ENCODE results near the gene PDE2A.

Gene PDE2A

DNA sequence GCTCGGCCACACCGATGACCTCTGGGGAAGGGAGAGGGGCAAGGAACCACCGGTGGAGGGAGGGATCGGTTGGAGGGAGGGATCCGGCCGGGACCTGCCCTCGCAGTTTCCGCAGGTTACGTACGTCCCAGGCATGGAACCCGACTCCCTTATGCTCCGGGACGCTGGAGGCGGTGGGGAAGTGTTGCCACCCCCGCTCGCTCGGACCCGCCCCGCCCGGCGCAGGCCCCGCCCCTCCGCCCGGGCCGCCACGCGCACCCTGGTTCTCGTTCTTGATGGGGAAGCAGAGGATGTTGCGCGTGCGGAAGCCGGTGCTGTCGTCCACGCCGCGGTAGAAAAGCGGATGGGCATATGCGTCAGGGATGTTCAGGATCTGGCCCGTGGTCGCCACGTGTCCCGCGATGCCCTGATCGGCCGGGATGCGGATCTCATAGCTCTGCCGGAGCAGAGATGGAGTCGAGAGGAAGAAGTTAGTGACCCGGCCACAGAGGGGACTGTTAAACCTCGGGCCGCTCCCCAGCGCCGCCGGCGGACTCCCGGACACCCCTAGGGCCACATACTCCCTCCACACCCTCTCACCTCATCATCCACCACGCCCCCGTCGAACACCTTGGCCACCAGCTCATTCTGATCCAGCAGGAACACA is 89.8 kb downstream of the PDE2A start:
- no peak for DNase-seq (ENCODE audit: low read depth)
- peak overlapping the region; percentile 8 for H3K4me3 ChIP-seq (ENCODE audit: low read depth, low read length)

DNA sequence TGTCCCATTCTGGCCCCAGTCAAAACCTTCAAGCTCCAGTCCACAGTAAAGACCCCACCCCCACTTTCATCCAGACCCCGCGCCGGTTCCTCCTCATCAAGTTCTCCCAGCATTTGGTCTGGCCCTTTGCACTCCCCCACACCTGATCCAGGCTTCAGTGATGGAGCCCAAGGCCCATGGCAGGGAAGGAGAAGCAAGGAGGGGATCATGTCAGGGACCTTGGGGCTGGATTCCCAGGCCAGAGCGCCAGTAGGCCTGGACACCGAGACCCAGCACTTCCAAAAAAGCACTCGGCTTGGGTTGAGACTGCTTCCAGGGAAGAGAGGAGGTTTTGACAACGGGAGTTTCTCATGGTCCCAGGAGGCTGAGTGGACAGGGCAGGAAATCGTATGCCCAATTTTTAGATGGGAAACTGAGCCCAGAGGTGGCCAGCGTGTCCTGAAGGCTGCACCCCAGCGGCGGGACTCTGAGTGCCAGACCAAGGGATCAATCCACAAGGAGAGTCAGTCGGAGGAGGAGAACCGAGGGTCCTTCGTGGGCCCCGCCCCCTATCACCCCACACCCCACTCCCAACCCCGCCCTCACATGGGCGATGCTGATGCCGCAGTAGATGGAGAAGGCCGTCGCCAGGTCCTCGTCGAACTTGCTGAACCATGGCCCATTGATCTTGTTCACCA is 90.5 kb downstream of the PDE2A start:
- no peak overlapping the region for H3K4me3 ChIP-seq (ENCODE audit: low read depth, low read length)
- DNase-seq (ENCODE audit: low read depth): no peak

DNA sequence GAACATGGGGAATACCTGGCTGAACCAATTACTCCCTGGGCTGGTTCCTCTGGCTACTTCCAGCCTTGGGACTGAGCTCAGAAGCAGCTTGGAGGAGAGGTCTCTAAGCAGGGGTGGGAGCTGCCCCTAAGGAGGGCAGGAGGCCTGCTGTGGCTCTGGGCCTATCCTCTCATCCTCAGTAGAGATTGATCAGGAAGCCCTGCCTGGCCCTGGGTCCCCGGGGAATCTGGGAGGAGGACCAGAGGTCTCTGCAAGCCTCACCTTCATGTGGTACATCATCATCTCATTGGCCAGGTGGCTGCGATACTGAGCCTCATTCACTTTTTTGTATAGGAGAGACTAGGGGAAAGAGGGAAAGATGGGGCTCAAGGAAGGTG is 91.1 kb downstream of the PDE2A start:
- DNase-seq (ENCODE audit: low read depth): no peak
- no peak overlapping the region for H3K4me3 ChIP-seq (ENCODE audit: low read depth, low read length)

DNA sequence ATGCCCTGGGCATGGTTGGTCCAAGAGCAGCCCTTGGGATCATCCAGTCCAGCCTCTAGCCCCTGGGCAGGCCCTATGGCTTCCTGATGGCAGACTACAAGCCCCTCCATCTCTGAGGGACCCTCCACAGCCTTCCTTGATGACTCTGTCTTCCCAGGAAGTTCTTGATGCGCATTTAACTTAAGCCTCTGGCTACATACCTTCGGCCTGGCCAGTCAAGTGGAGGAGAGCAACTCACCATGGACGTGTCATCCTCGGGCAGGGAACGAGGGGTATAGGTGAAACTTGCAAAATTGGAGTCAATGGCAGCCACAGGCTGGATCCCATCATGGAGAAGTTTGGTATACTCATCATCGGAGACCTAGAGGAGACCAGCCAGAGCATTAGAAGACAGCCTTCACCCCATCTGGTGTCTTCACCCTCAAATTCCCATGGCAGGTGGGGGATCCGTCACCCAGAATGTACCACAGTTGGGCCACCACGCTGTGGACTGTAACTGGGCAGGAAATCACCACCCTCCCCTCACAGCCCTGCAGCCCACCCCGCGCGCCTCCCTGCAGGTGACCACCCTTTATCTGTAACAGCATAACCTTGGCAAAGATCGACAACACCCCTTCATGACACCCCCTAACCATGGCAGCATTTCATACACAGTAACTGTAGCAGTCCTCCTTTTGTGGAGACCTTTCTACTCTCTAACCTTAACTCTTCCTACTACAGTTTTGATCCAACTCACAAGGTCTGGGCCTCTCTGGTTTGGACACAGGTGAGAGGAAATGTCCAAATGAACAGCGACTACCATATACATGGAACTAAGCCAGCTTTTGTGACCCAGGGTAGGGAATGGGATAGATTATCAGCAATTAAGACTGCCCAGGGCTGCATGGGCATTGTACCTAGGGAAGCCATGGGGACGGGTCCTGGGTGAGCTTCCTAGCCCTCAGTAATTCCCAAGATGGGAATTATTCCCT is 91.7 kb downstream of the PDE2A start:
- DNase-seq (ENCODE audit: low read depth): no peak
- H3K4me3 ChIP-seq (ENCODE audit: low read depth, low read length): no peak overlapping the region

DNA sequence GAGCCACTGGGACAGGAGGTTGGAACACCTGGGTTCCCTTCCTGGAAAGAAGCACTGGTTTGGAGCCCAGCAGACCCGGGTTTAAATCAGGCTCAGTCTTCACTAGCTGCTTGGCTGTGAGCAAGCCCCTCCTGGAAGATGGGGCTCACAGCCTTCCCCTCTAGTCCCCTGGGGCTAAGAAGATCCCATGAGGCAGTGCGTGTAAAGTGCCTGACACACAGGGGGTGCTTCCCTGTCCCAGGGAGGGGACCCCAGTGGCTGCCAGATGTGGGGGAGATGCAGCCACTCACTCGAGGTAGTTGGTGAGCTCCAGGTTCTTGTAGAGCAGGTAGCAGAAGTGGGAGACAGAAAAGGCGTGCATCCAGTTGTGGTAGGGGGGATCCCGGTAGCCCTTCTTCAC is 93.2 kb downstream of the PDE2A start:
- DNase-seq (ENCODE audit: low read depth): no peak
- H3K4me3 ChIP-seq (ENCODE audit: low read depth, low read length): no peak overlapping the region

DNA sequence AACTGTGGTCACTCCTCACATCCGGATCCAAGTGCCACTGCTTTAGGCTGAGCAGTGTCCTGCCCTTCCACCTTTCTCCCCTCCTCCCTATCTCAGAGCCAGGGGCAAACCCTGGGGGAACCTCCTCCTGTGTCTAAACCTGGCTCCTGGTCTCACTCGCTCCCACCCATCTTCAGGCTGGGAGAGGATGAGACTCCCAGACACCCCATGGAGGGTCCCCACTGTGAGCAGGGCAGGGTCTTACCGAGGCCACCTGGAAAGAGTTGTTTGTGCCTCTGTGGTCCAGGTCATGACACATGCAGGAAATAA is 93.6 kb downstream of the PDE2A start:
- no peak for DNase-seq (ENCODE audit: low read depth)
- H3K4me3 ChIP-seq (ENCODE audit: low read depth, low read length): no peak overlapping the region

DNA sequence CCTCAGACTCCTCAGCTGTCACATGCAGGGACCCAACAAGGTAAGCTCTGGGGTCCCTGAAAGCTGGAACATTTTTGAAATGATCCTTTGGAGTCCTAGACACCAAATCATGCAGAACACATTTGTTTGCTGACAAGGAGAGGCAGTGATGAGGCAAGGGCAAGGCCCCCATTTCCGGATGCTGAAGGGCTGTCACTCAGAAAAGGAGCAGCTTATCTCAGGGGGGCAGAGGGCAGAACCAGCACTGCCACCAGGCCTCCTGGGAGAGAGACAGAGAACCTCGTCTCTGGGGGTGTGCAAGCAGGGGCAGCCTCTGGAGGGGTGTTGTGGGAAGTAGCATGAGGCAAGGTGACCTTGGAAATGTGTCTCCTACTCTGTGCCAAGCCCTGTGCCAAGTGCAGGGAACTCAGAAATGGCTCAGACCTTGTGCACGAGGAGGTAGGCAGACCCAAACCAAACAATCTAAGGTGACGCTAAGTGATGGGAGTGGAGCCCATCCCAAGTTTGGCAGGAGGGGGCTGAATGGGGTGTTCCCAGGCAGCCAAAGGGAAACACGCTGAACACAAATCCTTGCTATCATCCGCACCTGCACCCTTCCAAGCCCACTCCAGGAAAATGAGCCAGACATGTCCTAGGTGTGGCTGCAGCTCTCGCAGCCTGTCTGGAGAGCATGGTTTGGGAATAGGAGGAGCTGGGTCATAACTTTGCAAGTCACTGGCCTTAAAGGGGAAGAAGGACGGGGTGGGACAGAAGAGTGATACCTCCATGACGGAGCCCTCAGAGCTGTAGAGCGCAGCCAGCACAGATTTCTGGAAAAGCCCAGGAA is 94.2 kb downstream of the PDE2A start:
- no peak overlapping the region for H3K4me3 ChIP-seq (ENCODE audit: low read depth, low read length)
- DNase-seq (ENCODE audit: low read depth): no peak

DNA sequence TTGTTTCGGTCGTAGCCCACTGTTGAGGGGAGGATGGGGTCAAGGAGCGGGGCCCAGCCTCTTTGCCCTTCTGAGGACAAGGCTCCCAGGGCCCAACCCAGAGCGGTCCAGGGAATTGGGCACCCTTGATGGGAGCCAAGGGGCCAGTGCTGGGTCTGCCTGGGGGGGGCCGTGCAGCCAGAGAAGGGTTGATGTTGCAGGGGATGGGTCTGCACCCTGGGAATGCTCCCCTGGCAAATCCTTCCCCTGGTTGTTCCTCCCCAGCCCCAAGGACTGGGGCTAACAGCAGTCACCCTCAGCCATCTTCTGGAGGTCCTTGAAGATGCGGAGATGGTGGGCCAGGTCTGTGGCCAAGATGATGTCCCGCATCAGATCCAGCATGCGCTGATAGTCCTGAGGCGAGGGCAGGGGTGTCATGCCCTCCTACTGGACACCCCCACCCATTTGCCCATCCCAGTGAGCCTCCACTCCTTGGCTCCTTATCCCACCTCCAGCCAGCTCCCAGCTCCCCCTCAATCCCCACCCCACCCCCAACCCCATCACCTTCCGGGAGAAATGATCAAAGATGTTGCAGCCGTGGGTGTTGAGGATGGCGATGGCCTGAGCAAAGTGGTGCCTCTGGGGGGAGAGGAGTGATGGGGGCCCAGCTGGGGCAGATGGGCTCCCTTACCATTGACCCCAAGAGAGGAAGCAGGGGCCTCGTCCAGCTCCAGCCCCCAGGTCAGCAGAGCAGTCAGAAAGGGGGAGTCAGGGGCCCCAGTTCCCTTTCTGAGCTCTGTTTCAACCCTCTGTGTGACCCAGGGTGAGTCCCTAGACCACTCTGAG is 95.0 kb downstream of the PDE2A start:
- H3K4me3 ChIP-seq (ENCODE audit: low read depth, low read length): no peak overlapping the region
- no peak for DNase-seq (ENCODE audit: low read depth)

DNA sequence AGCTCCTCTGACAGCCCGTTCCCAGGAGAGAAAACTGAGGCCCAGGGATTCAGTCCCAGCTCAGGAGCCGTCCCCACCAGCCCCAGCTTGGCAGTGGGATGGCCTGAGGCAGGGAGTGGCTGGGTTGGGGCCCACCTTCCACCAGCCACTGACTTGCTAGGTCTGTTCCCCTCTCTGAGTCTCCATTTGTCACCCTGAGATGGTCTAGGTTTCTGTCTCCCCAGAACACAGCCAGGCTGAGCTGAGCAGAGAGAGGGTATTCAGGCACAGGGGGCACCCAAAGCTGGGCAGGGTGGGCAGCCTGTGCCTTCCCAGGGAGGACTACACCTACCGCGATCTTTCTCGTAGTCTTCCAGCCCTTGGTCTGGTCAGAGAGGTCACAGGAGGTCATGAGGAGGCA is 95.7 kb downstream of the PDE2A start:
- DNase-seq (ENCODE audit: low read depth): no peak
- no peak overlapping the region for H3K4me3 ChIP-seq (ENCODE audit: low read depth, low read length)

DNA sequence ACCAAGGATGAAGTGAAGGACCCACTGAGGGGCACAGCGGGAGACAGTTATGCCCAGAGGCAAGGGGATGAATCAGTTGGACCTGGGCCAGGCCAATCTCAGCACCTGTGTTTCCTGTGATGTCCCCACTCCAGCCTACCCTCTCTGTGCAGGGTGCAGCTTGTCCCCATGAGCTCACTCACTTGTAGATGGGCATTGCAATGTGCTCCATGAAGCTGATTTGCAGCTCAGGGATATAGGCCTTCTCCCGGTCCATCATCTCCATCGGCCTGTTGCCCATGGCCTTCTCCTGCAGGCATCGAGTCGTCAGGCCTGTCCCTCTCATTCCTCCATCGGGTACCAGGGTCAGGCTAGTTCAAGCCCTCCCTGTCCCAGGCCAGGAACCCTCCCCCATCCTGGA is 96.2 kb downstream of the PDE2A start:
- DNase-seq (ENCODE audit: low read depth): no peak
- H3K4me3 ChIP-seq (ENCODE audit: low read depth, low read length): no peak overlapping the region

DNA sequence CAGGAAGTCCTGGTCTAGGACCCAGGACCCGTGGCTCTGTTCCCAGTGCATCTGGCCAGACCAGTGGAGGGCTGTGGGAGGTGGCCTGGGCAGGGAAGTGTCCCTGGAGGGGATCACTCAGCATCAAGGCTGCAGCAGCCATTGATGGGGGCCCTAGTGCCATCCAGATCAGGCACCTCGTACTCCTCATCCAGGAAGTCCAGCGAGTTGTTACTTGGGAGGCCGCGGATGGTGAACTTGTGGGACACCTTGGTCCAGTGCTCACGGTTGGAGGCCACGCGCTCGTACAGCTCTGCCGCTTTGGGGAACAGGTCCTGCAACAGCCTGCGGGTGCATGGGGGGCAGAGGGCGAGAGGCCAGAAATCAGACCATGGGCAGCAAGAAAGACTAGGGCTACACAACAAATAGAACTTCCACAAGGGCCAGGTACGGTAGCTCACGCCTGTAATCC is 96.9 kb downstream of the PDE2A start:
- no peak overlapping the region for H3K4me3 ChIP-seq (ENCODE audit: low read depth, low read length)
- DNase-seq (ENCODE audit: low read depth): no peak

DNA sequence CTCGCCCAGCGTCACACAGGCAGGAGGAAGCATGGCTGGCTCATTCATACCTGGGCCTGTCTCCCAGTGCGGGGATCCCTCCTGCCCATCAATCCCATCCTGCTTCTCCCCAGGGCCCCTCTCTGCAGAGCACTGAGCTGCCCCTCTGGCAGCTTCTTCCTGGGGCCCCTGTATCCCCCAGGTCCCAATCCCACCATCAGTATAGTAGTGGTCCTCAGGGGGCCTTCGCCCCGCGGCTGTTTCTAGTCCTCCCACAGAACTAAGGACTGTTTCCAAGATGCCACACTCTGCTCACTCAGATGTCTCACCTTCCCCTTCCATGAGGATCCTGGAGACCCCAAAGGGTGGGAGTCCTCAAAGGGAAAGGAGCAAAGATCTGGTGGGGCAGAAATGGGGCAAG is 97.6 kb downstream of the PDE2A start:
- H3K4me3 ChIP-seq (ENCODE audit: low read depth, low read length): no peak overlapping the region
- no peak for DNase-seq (ENCODE audit: low read depth)

DNA sequence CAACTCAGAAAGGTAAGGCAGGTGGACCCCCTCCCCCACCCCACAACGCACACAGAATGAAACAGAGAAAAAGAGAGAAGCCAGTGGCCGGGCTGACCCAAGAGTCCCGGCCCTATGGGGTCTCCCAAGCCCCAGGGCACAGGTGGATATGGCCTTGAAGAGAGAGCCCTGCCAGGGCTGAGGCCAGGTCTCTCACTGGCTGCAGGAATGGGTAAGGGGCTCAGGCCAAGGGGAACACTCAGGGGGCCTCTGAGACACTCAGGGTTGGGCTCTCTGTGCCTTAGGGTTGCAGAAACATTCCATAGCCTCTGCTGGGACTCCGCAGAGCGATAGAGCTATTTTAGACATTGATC is 98.0 kb downstream of the PDE2A start:
- no peak overlapping the region for H3K4me3 ChIP-seq (ENCODE audit: low read depth, low read length)
- no peak for DNase-seq (ENCODE audit: low read depth)

DNA sequence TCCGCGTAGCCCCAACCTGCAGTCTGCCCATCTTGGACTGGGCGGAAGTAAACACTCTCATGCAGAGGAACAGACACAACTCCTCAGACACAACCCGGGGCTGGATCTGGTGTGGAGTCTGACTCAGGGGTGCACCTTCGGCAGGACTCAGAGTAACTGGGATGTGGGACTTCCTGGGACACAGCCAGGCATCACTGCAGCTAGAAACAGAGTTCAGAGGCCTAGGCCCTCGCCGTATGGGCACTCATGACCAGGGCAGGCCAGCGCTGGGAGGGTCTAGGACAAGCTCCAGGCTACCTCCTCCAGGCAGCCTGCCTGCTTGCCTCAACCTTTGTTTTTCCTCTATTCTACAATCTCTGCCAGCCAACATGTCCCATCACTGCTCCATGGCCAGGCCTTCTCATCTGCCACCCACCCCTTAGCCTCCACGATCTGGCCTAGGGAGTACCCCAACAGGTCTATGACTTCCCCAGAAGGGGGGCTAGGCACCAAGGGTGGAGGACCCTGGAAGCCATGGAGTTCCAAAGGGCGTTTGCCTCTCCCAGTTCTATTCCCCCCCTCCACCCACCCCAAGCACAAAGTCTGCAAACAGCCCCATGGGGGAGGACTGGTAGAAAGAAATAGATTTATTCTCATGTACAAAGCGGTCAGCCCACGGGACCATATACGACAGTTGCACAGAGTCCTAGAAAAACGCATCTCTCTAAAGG is 98.5 kb downstream of the PDE2A start:
- DNase-seq (ENCODE audit: low read depth): no peak
- H3K4me3 ChIP-seq (ENCODE audit: low read depth, low read length): no peak overlapping the region

DNA sequence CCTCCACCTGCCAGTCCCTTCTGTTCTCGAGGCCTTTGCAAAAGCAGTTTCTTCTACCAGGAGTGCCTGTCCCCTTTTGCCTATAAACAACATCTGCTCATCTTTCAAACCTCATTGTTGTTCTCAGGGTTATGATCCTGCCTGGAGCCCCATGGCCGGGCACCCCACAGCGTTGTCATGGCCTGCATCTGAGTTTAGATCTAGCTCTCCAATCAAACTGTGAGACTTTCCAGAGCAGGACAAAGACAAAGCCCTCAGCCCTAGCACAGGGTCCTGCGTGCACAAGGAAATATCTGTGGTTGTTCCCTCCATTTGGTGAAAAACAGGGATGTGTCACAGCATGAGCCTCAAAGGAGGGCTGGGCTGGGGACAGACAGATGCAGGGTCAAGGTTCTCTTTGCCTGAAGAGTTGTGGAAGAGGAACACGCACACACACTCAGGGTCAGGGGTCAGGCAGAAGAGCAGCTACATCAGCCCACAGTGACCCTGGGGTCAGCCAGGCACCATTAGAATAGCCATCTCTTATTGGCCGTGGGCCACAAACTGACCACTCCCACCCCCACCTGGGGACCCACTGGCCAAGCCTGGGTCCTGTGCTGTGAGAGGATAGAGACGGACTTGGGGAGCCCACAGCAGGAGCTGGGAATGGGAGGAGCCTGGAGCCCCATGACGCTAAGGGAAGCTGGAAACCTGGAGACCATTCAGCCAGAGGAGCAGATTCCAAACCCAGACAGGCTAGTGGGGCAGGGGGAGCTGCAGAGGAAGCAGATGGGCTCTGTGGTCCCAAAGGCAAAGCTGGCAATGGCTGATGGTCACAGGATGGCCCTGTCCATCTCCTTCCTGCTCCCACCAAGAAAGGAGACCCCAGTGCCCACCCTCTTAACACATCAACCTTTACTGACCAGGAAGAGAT is 99.4 kb downstream of the PDE2A start:
- no peak for DNase-seq (ENCODE audit: low read depth)

DNA sequence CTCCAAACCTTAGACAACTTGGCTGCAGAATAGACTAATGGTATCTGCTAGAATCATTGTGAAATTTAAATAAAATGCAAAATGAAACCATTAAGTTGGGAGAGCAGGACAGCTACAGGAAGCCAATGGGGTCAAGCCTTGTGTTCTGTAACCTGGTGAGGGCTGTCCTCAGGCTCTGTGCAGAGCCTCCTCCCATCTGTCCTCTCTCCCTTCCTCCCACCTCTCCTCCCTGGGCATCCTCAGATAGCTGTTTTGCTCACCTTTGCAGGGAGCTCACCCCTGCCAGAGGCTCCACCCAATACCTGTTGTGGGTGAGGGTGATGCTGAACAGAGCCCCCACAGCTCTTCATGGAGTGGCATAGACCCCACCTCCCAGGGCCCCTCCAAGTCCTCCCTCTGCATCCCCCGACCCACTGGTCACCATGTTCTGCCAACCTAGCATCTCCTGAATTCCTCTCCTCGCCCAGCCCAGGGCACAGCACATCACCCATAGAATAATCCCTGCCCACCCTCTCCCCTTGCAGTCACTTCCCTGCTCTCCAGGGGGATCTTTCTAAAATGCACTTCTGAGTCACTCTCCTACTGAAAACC is 100.3 kb downstream of the PDE2A start:
- DNase-seq (ENCODE audit: low read depth): no peak

More for the DNA sequence above, 99.4 kb downstream of the PDE2A start:
- no peak overlapping the region for H3K4me3 ChIP-seq (ENCODE audit: low read depth, low read length)

More for the DNA sequence above, 100.3 kb downstream of the PDE2A start:
- H3K4me3 ChIP-seq (ENCODE audit: low read depth, low read length): no peak overlapping the region

Measured in skeletal muscle cell (primary cell).